NCI-H748 (cell line): ENCODE measurements around the gene SCN1A.

Source experiments
- DNase-seq: peaks from one replicate; lab custom pipeline; 2025; ENCODE audit not compliant: unreplicated experiment; lab: John Stamatoyannopoulos, UW

The SCN1A gene

GRCh38 chr2:166082736-166083135 lies 45.1 kb downstream of the SCN1A start:
- DNase-seq: no peak

GRCh38 chr2:166081852-166082251 lies 46.0 kb downstream of the SCN1A start:
- no peak for DNase-seq

GRCh38 chr2:166081131-166081632 lies 46.6 kb downstream of the SCN1A start:
- DNase-seq: no peak

- DNase-seq: peak; percentile 56
Observed at GRCh38 chr2:166074430-166074829, 53.4 kb downstream of the SCN1A start.

GRCh38 chr2:166074011-166074410 lies 53.8 kb downstream of the SCN1A start:
- DNase-seq: no peak

GRCh38 chr2:166070231-166070630 lies 57.6 kb downstream of the SCN1A start:
- no peak for DNase-seq

GRCh38 chr2:166068981-166069380 lies 58.8 kb downstream of the SCN1A start:
- no peak for DNase-seq

GRCh38 chr2:166067229-166067628 lies 60.6 kb downstream of the SCN1A start:
- DNase-seq: no peak

GRCh38 chr2:166060191-166060590 lies 67.6 kb downstream of the SCN1A start:
- no peak for DNase-seq

- peak; percentile 23 for DNase-seq
Observed at GRCh38 chr2:166057370-166058164, 70.3 kb downstream of the SCN1A start.

- no peak for DNase-seq
Observed at GRCh38 chr2:166044853-166045483, 82.9 kb downstream of the SCN1A start.

GRCh38 chr2:166042768-166043390 lies 84.9 kb downstream of the SCN1A start:
- no peak for DNase-seq

- DNase-seq: no peak
Observed at GRCh38 chr2:166042356-166042755, 85.5 kb downstream of the SCN1A start.

- no peak for DNase-seq
Observed at GRCh38 chr2:166041613-166042012, 86.2 kb downstream of the SCN1A start.

- DNase-seq: no peak
Observed at GRCh38 chr2:166032361-166032760, 95.5 kb downstream of the SCN1A start.

- DNase-seq: no peak
Observed at GRCh38 chr2:166031054-166031453, 96.8 kb downstream of the SCN1A start.

- DNase-seq: no peak
Observed at GRCh38 chr2:166025313-166025712, 102.5 kb downstream of the SCN1A start.

GRCh38 chr2:166017208-166017607 lies 110.6 kb downstream of the SCN1A start:
- DNase-seq: no peak

- DNase-seq: no peak
Observed at GRCh38 chr2:166013878-166014277, 113.9 kb downstream of the SCN1A start.

- no peak for DNase-seq
Observed at GRCh38 chr2:166011660-166012059, 116.2 kb downstream of the SCN1A start.

- no peak for DNase-seq
Observed at GRCh38 chr2:166000401-166000800, 127.4 kb downstream of the SCN1A start.

- DNase-seq: no peak
Observed at GRCh38 chr2:165990846-165991245, 137.0 kb downstream of the SCN1A start.
